Testis (tissue), 3 donors: Measurements from ENCODE around the gene ROBO1. TPM values are rescaled to one million over a fixed set of nuclear protein-coding genes. Genes with fewer than 3 reads are reported as not detected.

Experiments
- DNase-seq: peaks from one replicate; pipeline ENCODE4 v3.0.0-alpha.2; 2019
- H3K27ac ChIP-seq, 2 donors: fragments of 200-600 bp; sonication (generic); one replicate each; pipeline ENCODE4 v1.5.1; 2019
- H3K27me3 ChIP-seq: fragments of 200-600 bp; sonication (generic); one replicate; pipeline ENCODE4 v1.5.1; 2019
- H3K36me3 ChIP-seq: fragments of 200-600 bp; sonication (generic); one replicate; pipeline ENCODE4 v1.5.1; 2017; ENCODE audit warnings: low read depth; ENCODE audit errors: missing control alignments
- H3K4me1 ChIP-seq: fragments of 200-600 bp; sonication (generic); one replicate; pipeline ENCODE4 v1.5.1; 2019
- H3K4me3 ChIP-seq, 2 donors: fragments of 200-600 bp; sonication (generic); one replicate each; pipeline ENCODE4 v1.5.1; 2017 to 2019
- H3K9me3 ChIP-seq: fragments of 200-600 bp; sonication (generic); one replicate; pipeline ENCODE4 v1.5.1; 2017
- POLR2A ChIP-seq: fragments of 450-650 bp; IDR thresholded peaks from one replicate; pipeline ENCODE4 v1.6.1; 2017; ENCODE audit warnings: antibody characterized with exemption, mild to moderate bottlenecking, moderate library complexity
- WGBS, 2 donors: methylation state at CpG; one replicate each; pipeline ENCODE4 v1.1.5; 2018; 5-methylcytosine and 5-hydroxymethylcytosine counted together
- intact Hi-C: fragments of 100-400 bp; cut with DNase I; formaldehyde crosslinking; loops from one replicate; pipeline ENCODE4 v1.15.1; 2023; ENCODE audit warnings: low total_unique reads
- polyA plus RNA-seq: library from polyadenylated mRNA; stranded (reverse); fragments of 350-450 nt; fragmentation: Illumina TruSeq; extraction: RNeasy Lipid Tissue Mini Kit (QIAGEN cat#74804); gene quantifications from one replicate; pipeline ENCODE4 v1.2.3, GENCODE V29; 2014; ENCODE audit warnings: low read depth, low replicate concordance; ENCODE audit not compliant: insufficient read depth
- total RNA-seq, 2 donors: library from RNA; depleted of rRNA; stranded (reverse); fragments of >200 nt; gene quantifications; one replicate each; pipeline ENCODE4 v1.2.3, GENCODE V29; 2016
- TF ChIP-seq, protein P1 (sequence below), 3 experiments: fragments of 450-650 bp in 2 of 3; fragments of 200-600 bp in 1 of 3; sonication (generic) in 1 of 3; IDR thresholded peaks; one replicate each; pipeline ENCODE4 v1.5.1; 2016 to 2019; ENCODE audit warnings: antibody characterized with exemption in 3 of 3, mild to moderate bottlenecking in 2 of 3, moderate library complexity in 1 of 3

Gene ROBO1
- total and polyA plus RNA-seq, 3 donors from 2014 or later: 39.4 to 45.1 (median 42.6) TPM

DNA sequence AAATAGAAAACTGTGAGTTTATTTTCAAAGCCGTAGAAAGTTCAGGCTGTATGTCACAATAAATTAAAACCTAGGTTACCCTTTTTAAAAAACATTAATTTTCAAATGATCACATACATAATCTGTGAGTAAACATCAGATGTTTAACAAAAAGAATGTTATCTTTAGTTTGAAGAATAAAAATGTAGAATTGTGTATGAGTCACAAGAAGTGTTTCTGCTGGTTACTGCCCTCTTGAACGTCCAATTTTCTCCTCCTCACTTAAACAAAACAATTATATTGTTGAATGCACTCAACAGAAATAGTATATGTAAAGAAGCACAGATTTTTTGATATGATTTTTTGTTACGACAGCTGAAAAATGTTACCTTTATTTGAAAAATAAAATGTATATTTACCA, 855.1 kb downstream of the ROBO1 start:
- 85 to 87% methylated on average over 3 of the region's 3 CpGs for WGBS, 2 donors
- DNase-seq: no peak
- Histone ChIP-seq H3K27ac (no peak overlapping the region), H3K27me3 (no peaks in the 10 kb centered on the region), H3K36me3 (no peaks in the 10 kb centered on the region), H3K4me3 (no peak overlapping the region), H3K4me1 (no peaks in the 10 kb centered on the region), H3K9me3 (no peaks in the 10 kb centered on the region)
- intact Hi-C loops: no loop called here
- no peak for TF ChIP-seq POLR2A
- TF ChIP-seq, protein P1, sequence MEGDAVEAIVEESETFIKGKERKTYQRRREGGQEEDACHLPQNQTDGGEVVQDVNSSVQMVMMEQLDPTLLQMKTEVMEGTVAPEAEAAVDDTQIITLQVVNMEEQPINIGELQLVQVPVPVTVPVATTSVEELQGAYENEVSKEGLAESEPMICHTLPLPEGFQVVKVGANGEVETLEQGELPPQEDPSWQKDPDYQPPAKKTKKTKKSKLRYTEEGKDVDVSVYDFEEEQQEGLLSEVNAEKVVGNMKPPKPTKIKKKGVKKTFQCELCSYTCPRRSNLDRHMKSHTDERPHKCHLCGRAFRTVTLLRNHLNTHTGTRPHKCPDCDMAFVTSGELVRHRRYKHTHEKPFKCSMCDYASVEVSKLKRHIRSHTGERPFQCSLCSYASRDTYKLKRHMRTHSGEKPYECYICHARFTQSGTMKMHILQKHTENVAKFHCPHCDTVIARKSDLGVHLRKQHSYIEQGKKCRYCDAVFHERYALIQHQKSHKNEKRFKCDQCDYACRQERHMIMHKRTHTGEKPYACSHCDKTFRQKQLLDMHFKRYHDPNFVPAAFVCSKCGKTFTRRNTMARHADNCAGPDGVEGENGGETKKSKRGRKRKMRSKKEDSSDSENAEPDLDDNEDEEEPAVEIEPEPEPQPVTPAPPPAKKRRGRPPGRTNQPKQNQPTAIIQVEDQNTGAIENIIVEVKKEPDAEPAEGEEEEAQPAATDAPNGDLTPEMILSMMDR (IDR thresholded peaks at IDR 0.05): no peak

DNA sequence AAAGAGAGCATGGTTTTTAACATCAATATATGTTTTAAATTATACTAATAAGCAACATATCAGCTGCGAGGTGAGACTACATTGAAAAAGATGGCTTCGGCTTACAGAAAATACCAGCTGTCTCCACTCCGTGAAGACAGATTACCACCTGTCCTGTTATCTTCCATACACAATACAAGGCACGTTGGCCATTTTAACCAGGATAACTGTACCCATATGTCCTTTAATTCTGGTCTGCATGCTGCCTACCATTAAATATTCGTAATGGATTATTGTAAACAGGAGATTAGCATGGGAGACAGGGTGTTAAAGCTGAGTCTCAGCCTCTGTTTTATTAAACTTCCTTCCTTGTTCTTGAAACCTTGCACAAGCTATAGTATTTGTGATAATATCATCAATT, 855.5 kb downstream of the ROBO1 start:
- Histone ChIP-seq H3K27me3 (no peaks in the 10 kb centered on the region), H3K36me3 (no peaks in the 10 kb centered on the region), H3K9me3 (no peaks in the 10 kb centered on the region), H3K4me3 (no peak overlapping the region), H3K27ac (no peak overlapping the region), H3K4me1 (no peaks in the 10 kb centered on the region)
- TF ChIP-seq POLR2A: no peak
- TF ChIP-seq, protein P1 (IDR thresholded peaks at IDR 0.05): no peak
- WGBS, 2 donors: 84 to 86% methylated on average over 5 of the region's 5 CpGs
- intact Hi-C loops: no loop called here
- no peak for DNase-seq

DNA sequence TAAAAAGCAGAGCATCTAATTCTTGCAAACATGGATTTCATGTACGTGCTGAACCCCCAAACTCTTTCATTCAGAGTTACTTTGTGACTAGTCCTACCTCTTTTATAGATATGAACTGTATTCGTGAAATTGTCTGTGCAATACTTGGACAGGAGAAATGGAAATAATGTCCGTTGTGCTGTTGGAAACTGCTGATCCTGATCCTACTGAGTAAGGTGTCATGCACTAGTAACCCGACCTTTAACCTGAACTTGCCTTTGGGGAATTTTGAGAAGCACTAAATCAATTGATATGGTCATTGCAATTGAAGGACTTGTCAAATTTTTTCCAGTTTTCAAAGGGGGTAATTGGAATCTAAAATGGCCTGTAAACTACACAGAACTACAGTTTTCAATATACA, 856.4 kb downstream of the ROBO1 start:
- no peaks in the 10 kb centered on the region for H3K9me3 ChIP-seq
- intact Hi-C loops: no loop called here
- TF ChIP-seq, protein P1 (IDR thresholded peaks at IDR 0.05): no peak
- no peak for TF ChIP-seq POLR2A
- no peaks in the 10 kb centered on the region for H3K27me3 ChIP-seq
- no peaks in the 10 kb centered on the region for H3K36me3 ChIP-seq
- WGBS, 2 donors: 80 to 86% methylated on average over 4 of the region's 4 CpGs
- no peak overlapping the region for H3K4me3 ChIP-seq
- no peak overlapping the region for H3K27ac ChIP-seq
- H3K4me1 ChIP-seq: no peaks in the 10 kb centered on the region
- DNase-seq: no peak

DNA sequence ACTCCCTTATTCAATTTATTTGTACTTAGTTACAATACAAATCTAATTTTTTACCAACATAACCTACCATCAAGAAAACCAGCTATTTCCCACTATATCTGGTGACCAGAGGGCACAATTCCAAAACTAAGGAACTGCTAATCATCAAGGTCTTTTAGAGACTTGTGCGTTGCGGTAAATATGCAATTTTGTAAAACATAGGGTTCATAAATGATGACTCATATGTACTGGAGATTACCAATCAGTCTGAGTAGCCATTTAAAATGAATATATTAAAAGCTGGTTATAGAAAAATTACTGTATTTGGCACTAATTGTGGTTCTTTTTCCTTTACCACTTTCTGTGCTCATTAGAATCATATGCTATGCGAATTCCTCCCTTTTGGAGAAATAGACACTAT, 859.6 kb downstream of the ROBO1 start:
- Histone ChIP-seq H3K9me3 (no peaks in the 10 kb centered on the region), H3K36me3 (no peaks in the 10 kb centered on the region), H3K4me1 (no peaks in the 10 kb centered on the region), H3K27me3 (no peaks in the 10 kb centered on the region), H3K27ac (no peak overlapping the region), H3K4me3 (no peak overlapping the region)
- DNase-seq: no peak
- intact Hi-C loops: no loop called here
- WGBS, 2 donors: 79 to 81% methylated on average over 3 of the region's 3 CpGs
- no peak for TF ChIP-seq POLR2A
- TF ChIP-seq, protein P1 (IDR thresholded peaks at IDR 0.05): no peak

DNA sequence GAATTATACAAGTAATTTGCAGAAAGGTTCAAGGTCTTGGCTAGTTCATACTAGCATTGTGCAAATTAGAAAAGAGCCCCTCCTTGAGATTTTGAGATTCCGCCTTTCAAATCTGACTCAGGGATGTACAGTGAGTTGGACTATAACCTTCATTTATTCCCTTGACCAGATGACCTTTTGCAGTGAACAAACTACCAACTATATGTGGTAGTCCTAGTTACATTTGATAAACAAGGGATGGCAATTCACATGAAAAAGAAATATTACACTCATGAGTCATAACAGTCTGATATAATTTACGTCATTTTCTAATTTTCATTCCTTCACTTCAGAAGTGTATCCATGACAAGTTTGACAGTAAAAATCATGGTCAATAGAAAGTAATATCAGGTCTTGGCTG, 860.4 kb downstream of the ROBO1 start:
- TF ChIP-seq, protein P1 (IDR thresholded peaks at IDR 0.05): no peak
- no peak for TF ChIP-seq POLR2A
- Histone ChIP-seq H3K9me3 (no peaks in the 10 kb centered on the region), H3K4me1 (no peaks in the 10 kb centered on the region), H3K27ac (no peak overlapping the region), H3K27me3 (no peaks in the 10 kb centered on the region), H3K4me3 (no peak overlapping the region), H3K36me3 (no peaks in the 10 kb centered on the region)
- DNase-seq: no peak
- intact Hi-C loops: no loop called here
- WGBS, 2 donors: 86 to 91% methylated on average over 2 of the region's 2 CpGs
